Body of pancreas (tissue), 4 donors: ENCODE results near the gene RAD21L1.

Experiments used
- CTCF ChIP-seq, 7 experiments: fragments of 450-650 bp in 4 of 7; fragments of 200-600 bp in 3 of 7; sonication (generic) in 3 of 7; IDR thresholded peaks; one replicate each; pipeline ENCODE4 v1.5.1; 2016 to 2019; ENCODE audit warnings: antibody characterized with exemption in 7 of 7
- POLR2A ChIP-seq, 3 donors: fragments of 450-650 bp; IDR thresholded peaks; one replicate each; pipeline ENCODE4 v1.6.1; 2016; ENCODE audit warnings: antibody characterized with exemption in 3 of 3, mild to moderate bottlenecking in 2 of 3

GRCh38 chr20:1273366-1273765, 47.5 kb downstream of the RAD21L1 start:
- TF ChIP-seq CTCF (IDR thresholded peaks at IDR 0.05) (no peak), POLR2A (IDR thresholded peaks at IDR 0.05) (no peak)
